Testis (tissue), 3 donors: ENCODE data around the gene SLCO4A1. TPM values are rescaled to one million over a fixed set of nuclear protein-coding genes. Genes with fewer than 3 reads are reported as not detected.

Source experiments
- DNase-seq: peaks from one replicate; pipeline ENCODE4 v3.0.0-alpha.2; 2019
- H3K27ac ChIP-seq, 2 donors: fragments of 200-600 bp; sonication (generic); one replicate each; pipeline ENCODE4 v1.5.1; 2019
- H3K27me3 ChIP-seq: fragments of 200-600 bp; sonication (generic); one replicate; pipeline ENCODE4 v1.5.1; 2019
- H3K36me3 ChIP-seq: fragments of 200-600 bp; sonication (generic); one replicate; pipeline ENCODE4 v1.5.1; 2017; ENCODE audit warnings: low read depth; ENCODE audit errors: missing control alignments
- H3K4me1 ChIP-seq: fragments of 200-600 bp; sonication (generic); one replicate; pipeline ENCODE4 v1.5.1; 2019
- H3K4me3 ChIP-seq, 2 donors: fragments of 200-600 bp; sonication (generic); one replicate each; pipeline ENCODE4 v1.5.1; 2017 to 2019
- H3K9me3 ChIP-seq: fragments of 200-600 bp; sonication (generic); one replicate; pipeline ENCODE4 v1.5.1; 2017
- CTCF ChIP-seq, 3 experiments: fragments of 450-650 bp in 2 of 3; fragments of 200-600 bp in 1 of 3; sonication (generic) in 1 of 3; IDR thresholded peaks; one replicate each; pipeline ENCODE4 v1.5.1; 2016 to 2019; ENCODE audit warnings: antibody characterized with exemption in 3 of 3, mild to moderate bottlenecking in 2 of 3, moderate library complexity in 1 of 3
- POLR2A ChIP-seq: fragments of 450-650 bp; IDR thresholded peaks from one replicate; pipeline ENCODE4 v1.6.1; 2017; ENCODE audit warnings: antibody characterized with exemption, mild to moderate bottlenecking, moderate library complexity
- WGBS, 2 donors: methylation state at CpG; one replicate each; pipeline ENCODE4 v1.1.5; 2018; 5-methylcytosine and 5-hydroxymethylcytosine counted together
- intact Hi-C: fragments of 100-400 bp; cut with DNase I; formaldehyde crosslinking; loops from one replicate; pipeline ENCODE4 v1.15.1; 2023; ENCODE audit warnings: low total_unique reads
- polyA plus RNA-seq: library from polyadenylated mRNA; stranded (reverse); fragments of 350-450 nt; fragmentation: Illumina TruSeq; extraction: RNeasy Lipid Tissue Mini Kit (QIAGEN cat#74804); gene quantifications from one replicate; pipeline ENCODE4 v1.2.3, GENCODE V29; 2014; ENCODE audit warnings: low read depth, low replicate concordance; ENCODE audit not compliant: insufficient read depth
- total RNA-seq, 2 donors: library from RNA; depleted of rRNA; stranded (reverse); fragments of >200 nt; gene quantifications; one replicate each; pipeline ENCODE4 v1.2.3, GENCODE V29; 2016

The SLCO4A1 gene
- total and polyA plus RNA-seq, 3 donors from 2014 or later = 4.2 to 14.2 (median 9.8) TPM

- intact Hi-C loops = no loop called here
- Histone ChIP-seq H3K27me3 (no peaks in the 10 kb centered on the region), H3K27ac (no peak overlapping the region)
These were observed 39.0 kb upstream of the SLCO4A1 start for GRCh38 chr20:62603021-62603906.

GRCh38 chr20:62603907-62604785, 38.2 kb upstream of the SLCO4A1 start:
- no peaks in the 10 kb centered on the region for H3K36me3 ChIP-seq
- no peak for TF ChIP-seq POLR2A
- no peak for TF ChIP-seq CTCF (IDR thresholded peaks at IDR 0.05)
- intact Hi-C loops = no loop called here
- no peak for DNase-seq
- H3K4me1 ChIP-seq = peaks cover 10% of the 10 kb centered on the region
- no peaks in the 10 kb centered on the region for H3K27me3 ChIP-seq
- 87 to 88% methylated on average over 15 to 37 of the region's 37 CpGs for WGBS, 2 donors
- H3K4me3 ChIP-seq = no peak overlapping the region
- H3K27ac ChIP-seq = no peak overlapping the region
- no peaks in the 10 kb centered on the region for H3K9me3 ChIP-seq

More at GRCh38 chr20:62603021-62603906, 39.0 kb upstream of the SLCO4A1 start:
- 54 to 61% methylated on average over 19 to 26 of the region's 26 CpGs for WGBS, 2 donors
- Histone ChIP-seq H3K36me3 (no peaks in the 10 kb centered on the region), H3K4me1 (peaks cover 10% of the 10 kb centered on the region), H3K9me3 (no peaks in the 10 kb centered on the region), H3K4me3 (no peak overlapping the region)
- DNase-seq = peak; percentile 55
- no peak for TF ChIP-seq CTCF (IDR thresholded peaks at IDR 0.05)
- no peak for TF ChIP-seq POLR2A

GRCh38 chr20:62604796-62605195, 37.5 kb upstream of the SLCO4A1 start:
- TF ChIP-seq CTCF (IDR thresholded peaks at IDR 0.05) (no peak), POLR2A (no peak)
- Histone ChIP-seq H3K4me1 (peaks cover 12% of the 10 kb centered on the region), H3K9me3 (no peaks in the 10 kb centered on the region), H3K36me3 (no peaks in the 10 kb centered on the region), H3K27me3 (no peaks in the 10 kb centered on the region), H3K27ac (no peak overlapping the region), H3K4me3 (no peak overlapping the region)
- no peak for DNase-seq
- WGBS, 2 donors = 84 to 94% methylated on average over 6 to 9 of the region's 9 CpGs
- intact Hi-C loops = no loop called here

GRCh38 chr20:62605236-62605943, 36.9 kb upstream of the SLCO4A1 start:
- no peak overlapping the region for H3K27ac ChIP-seq
- 88 to 91% methylated on average over 8 to 11 of the region's 11 CpGs for WGBS, 2 donors

More at GRCh38 chr20:62605236-62605943, 36.9 kb upstream of the SLCO4A1 start:
- DNase-seq = no peak
- H3K4me3 ChIP-seq = no peak overlapping the region
- no peaks in the 10 kb centered on the region for H3K9me3 ChIP-seq
- TF ChIP-seq POLR2A (no peak), CTCF (IDR thresholded peaks at IDR 0.05) (no peak)
- H3K27me3 ChIP-seq = no peaks in the 10 kb centered on the region
- H3K4me1 ChIP-seq = peaks cover 13% of the 10 kb centered on the region
- intact Hi-C loops = no loop called here
- no peaks in the 10 kb centered on the region for H3K36me3 ChIP-seq
